GM12873 (cell line): ENCODE measurements around the gene ZNF507.

ENCODE experiments used
- TF ChIP-seq, protein P1 (sequence below): IDR thresholded peaks from 2 replicates; pipeline ENCODE4 v1.5.1; 2012; ENCODE audit warnings: low read depth, mild to moderate bottlenecking, moderate library complexity, low read length, control low read depth; ENCODE audit not compliant: insufficient read depth; ENCODE audit errors: missing control alignments

ZNF507 gene

DNA sequence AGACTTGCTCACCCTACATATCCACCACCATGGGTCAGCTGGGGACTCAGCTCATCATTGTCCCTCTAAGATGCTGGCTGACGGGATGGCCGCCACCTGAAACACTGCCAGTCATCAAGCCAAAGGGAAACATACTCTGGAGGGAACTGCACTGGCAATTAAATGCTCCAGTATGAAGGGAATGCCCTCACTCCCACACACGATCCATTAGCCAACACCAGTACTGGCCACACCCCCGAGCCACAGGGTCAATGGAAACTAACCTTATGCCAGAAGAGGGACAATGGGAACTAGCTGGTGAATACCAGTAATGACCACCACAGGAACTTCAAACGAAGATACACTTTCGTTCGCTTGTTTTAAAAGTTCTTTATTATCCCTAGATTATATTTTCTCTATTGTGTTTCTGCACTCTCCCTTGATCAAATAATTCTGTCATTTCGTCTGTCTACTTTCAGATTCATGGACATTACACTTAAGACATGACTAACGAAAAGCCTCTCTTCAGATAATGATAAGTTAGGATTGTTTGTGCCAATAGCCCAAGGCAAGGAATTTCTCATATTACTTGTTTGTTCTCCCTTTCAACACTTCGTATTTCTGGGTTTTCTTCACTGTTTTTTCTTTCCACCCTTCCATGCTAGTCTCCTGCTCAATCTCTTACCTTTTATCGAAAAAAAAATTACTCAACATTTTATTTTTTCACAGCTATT lies 1.7 kb upstream of the ZNF507 start:
- TF ChIP-seq, protein P1, sequence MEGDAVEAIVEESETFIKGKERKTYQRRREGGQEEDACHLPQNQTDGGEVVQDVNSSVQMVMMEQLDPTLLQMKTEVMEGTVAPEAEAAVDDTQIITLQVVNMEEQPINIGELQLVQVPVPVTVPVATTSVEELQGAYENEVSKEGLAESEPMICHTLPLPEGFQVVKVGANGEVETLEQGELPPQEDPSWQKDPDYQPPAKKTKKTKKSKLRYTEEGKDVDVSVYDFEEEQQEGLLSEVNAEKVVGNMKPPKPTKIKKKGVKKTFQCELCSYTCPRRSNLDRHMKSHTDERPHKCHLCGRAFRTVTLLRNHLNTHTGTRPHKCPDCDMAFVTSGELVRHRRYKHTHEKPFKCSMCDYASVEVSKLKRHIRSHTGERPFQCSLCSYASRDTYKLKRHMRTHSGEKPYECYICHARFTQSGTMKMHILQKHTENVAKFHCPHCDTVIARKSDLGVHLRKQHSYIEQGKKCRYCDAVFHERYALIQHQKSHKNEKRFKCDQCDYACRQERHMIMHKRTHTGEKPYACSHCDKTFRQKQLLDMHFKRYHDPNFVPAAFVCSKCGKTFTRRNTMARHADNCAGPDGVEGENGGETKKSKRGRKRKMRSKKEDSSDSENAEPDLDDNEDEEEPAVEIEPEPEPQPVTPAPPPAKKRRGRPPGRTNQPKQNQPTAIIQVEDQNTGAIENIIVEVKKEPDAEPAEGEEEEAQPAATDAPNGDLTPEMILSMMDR: no peak

DNA sequence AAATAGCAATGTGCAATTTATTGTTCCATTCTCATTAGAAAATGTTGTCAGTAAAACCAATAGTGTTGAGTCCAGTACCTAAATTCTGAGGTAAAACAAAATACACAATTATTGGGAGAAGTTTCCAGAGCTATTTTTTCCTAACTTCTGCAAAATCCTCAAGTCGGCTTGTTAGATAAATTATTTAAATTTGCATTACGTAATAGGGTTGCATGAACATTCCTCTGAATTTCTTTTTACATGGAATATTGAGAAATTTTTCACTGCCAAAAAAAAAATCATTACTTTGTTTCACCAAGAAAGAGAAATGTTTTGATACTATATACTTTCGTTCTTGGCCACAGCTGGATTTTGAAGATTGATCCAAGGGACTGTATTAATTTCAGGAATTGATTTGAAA lies 1.5 kb downstream of the ZNF507 start:
- TF ChIP-seq, protein P1: no peak

DNA sequence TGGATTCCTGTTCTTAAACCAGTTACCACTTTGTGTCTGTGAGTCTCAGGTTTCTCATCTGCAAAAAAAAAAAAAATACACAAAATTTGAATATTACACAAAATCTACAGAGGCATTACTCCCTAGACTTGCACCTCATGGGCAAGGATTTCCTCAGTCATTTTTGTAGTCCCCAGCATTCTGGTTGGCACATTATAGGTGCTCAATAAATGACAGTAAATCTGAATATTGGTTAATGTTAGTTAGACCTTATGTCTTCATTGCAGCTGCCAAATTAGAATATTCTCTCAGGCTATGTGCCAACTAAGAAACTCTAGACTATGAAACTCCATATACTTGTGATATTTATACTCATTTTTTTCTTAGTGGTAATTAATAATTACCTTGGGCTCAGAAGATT lies 2.2 kb downstream of the ZNF507 start:
- TF ChIP-seq, protein P1: no peak

DNA sequence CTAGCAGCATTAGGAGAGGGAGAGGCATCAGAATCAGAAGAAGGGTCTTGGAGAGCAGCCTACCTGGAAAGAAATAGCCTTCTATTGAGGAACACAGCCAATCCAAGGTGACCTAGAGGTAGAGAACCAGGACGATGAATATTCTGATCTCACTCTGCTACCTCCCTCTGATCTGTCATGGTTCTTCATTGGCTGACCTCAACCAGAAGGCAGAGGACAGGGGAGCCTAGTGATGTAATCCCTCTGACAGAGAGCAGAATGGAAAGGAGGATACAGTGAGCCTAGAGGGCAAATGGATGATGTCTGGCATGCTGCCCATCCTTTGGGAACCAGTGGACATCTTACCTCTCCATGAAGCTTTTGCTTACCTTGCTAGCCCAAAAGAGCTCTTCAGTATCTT lies 3.6 kb downstream of the ZNF507 start:
- TF ChIP-seq, protein P1: no peak

DNA sequence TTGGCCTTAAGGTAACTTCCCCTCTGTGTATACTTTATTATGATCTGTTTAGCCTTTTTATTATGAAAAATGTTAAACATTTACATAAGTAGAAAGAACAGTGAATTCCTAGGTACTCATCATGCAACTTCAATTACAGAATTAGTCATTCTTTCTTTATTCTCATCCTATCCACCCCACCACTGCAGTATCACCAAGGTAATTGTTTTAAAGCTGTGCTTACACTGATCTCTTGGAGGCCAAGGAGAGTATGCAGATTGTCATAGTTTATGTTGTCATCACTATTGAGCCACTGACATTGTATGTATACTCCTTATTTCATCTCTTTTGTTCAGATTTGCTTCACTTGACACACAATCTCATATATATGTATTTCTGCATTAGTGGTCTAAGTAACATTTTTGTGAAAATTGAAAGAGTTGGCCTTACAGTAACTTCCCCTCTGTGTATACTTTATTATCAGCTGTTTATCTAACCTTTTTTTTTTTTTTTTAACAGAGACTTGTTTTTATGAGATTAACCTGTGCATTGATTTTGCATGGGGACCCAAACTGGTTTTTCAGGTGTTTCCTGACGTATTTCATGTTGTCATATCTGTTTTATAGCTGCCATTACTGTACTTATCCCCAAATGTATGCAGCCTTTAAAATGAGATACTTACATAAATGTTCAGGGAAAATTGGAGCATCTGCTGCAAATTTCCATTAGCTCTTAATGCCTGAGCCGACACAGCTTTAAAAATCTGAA lies 4.5 kb downstream of the ZNF507 start:
- TF ChIP-seq, protein P1: no peak

GRCh38 chr19:32350471-32350865 lies 5.1 kb downstream of the ZNF507 start:
- TF ChIP-seq, protein P1: no peak

GRCh38 chr19:32350987-32351348 lies 5.6 kb downstream of the ZNF507 start:
- TF ChIP-seq, protein P1: no peak
